H9 (cell line): ENCODE data around the gene SLC22A31. TPM values are rescaled to one million over a fixed set of nuclear protein-coding genes. Genes with fewer than 3 reads are reported as not detected.

Experiments used
- DNase-seq: peaks from one replicate; pipeline ENCODE4 v3.0.0-alpha.2; 2017
- H2AFZ ChIP-seq: one replicate; pipeline ENCODE4 v1.6.1; 2013; ENCODE audit warnings: mild to moderate bottlenecking, low read length, control low read depth, moderate library complexity
- H2AK5ac ChIP-seq: 2 replicates; pipeline ENCODE4 v1.6.1; 2013; ENCODE audit warnings: low read length, control low read depth, mixed read lengths; ENCODE audit not compliant: insufficient read length
- H2BK120ac ChIP-seq: one replicate; pipeline ENCODE4 v1.6.1; 2013; ENCODE audit warnings: low read depth, mild to moderate bottlenecking, low read length, control low read depth, inconsistent platforms; ENCODE audit not compliant: poor library complexity, severe bottlenecking
- H2BK12ac ChIP-seq: 2 replicates; pipeline ENCODE4 v1.6.1; 2013; ENCODE audit warnings: low read length, control low read depth, mixed read lengths, low read depth; ENCODE audit not compliant: insufficient read length
- H2BK15ac ChIP-seq: 2 replicates; pipeline ENCODE4 v1.6.1; 2013; ENCODE audit warnings: low read depth, low read length, control low read depth
- H2BK20ac ChIP-seq: one replicate; pipeline ENCODE4 v1.6.1; 2013; ENCODE audit warnings: low read depth, mild to moderate bottlenecking, low read length, control low read depth, inconsistent platforms; ENCODE audit not compliant: poor library complexity, severe bottlenecking
- H2BK5ac ChIP-seq: 2 replicates; pipeline ENCODE4 v1.6.1; 2013; ENCODE audit warnings: low read length, control low read depth, mixed read lengths; ENCODE audit not compliant: insufficient read length
- H3K14ac ChIP-seq: 2 replicates; pipeline ENCODE4 v1.6.1; 2013; ENCODE audit warnings: low read length, control low read depth; ENCODE audit not compliant: insufficient read depth
- H3K18ac ChIP-seq: 2 replicates; pipeline ENCODE4 v1.6.1; 2013; ENCODE audit warnings: low read depth, mild to moderate bottlenecking, mixed read lengths, low read length, control low read depth; ENCODE audit not compliant: insufficient read length
- H3K23ac ChIP-seq: 2 replicates; pipeline ENCODE4 v1.6.1; 2013; ENCODE audit warnings: low read length, control low read depth, mixed read lengths, low read depth; ENCODE audit not compliant: insufficient read length
- H3K23me2 ChIP-seq: 2 replicates; pipeline ENCODE4 v1.6.1; 2013; ENCODE audit warnings: low read depth, mild to moderate bottlenecking, mixed read lengths, low read length, control low read depth; ENCODE audit not compliant: insufficient read length, poor library complexity, severe bottlenecking
- H3K27ac ChIP-seq: 2 replicates; pipeline ENCODE4 v1.5.1; 2013; ENCODE audit warnings: low read length, control low read depth, mixed read lengths, low read depth; ENCODE audit not compliant: insufficient read length
- H3K27me3 ChIP-seq: 2 replicates; pipeline ENCODE4 v1.6.1; 2013; ENCODE audit warnings: low read length, control low read depth, inconsistent platforms; ENCODE audit not compliant: insufficient read depth
- H3K4ac ChIP-seq: 2 replicates; pipeline ENCODE4 v1.6.1; 2013; ENCODE audit warnings: low read depth, mild to moderate bottlenecking, control low read depth, inconsistent platforms, low read length, moderate library complexity
- H3K4me1 ChIP-seq: 2 replicates; pipeline ENCODE4 v1.6.1; 2013; ENCODE audit warnings: low read length, control low read depth, inconsistent platforms; ENCODE audit not compliant: insufficient read depth
- H3K4me2 ChIP-seq: 2 replicates; pipeline ENCODE4 v1.6.1; 2013; ENCODE audit warnings: low read length, control low read depth, mixed read lengths; ENCODE audit not compliant: insufficient read length, insufficient read depth
- H3K56ac ChIP-seq: 2 replicates; pipeline ENCODE4 v1.6.1; 2013; ENCODE audit warnings: low read depth, mild to moderate bottlenecking, mixed read lengths, low read length, control low read depth; ENCODE audit not compliant: insufficient read length
- H3K79me1 ChIP-seq: 2 replicates; pipeline ENCODE4 v1.6.1; 2013; ENCODE audit warnings: low read depth, mild to moderate bottlenecking, moderate library complexity, low read length, control low read depth, inconsistent platforms; ENCODE audit not compliant: insufficient read depth, poor library complexity, severe bottlenecking
- H3K79me2 ChIP-seq: 2 replicates; pipeline ENCODE4 v1.6.1; 2013; ENCODE audit warnings: low read length, control low read depth, inconsistent platforms; ENCODE audit not compliant: insufficient read depth
- H3K9ac ChIP-seq: 2 replicates; pipeline ENCODE4 v1.6.1; 2013; ENCODE audit warnings: low read length, control low read depth, mixed read lengths; ENCODE audit not compliant: insufficient read length; ENCODE audit errors: extremely low read depth
- H3K9me3 ChIP-seq: one replicate; pipeline ENCODE4 v1.6.1; 2013; ENCODE audit warnings: low read depth, low read length, inconsistent platforms; ENCODE audit not compliant: control insufficient read depth
- H3T11ph ChIP-seq: one replicate; pipeline ENCODE4 v1.6.1; 2013; ENCODE audit warnings: mild to moderate bottlenecking, low read length, control low read depth, inconsistent platforms
- H4K20me1 ChIP-seq: one replicate; pipeline ENCODE4 v1.6.1; 2013; ENCODE audit not compliant: control insufficient read depth, insufficient read length, insufficient read depth
- H4K5ac ChIP-seq: 2 replicates; pipeline ENCODE4 v1.6.1; 2013; ENCODE audit warnings: low read depth, mild to moderate bottlenecking, mixed read lengths, low read length, control low read depth; ENCODE audit not compliant: insufficient read length
- H4K8ac ChIP-seq: replicated peaks from 2 replicates; pipeline ENCODE4 v1.6.1; 2013; ENCODE audit warnings: low read length, control low read depth, mixed read lengths, low read depth; ENCODE audit not compliant: insufficient read length
- H4K91ac ChIP-seq: 2 replicates; pipeline ENCODE4 v1.6.1; 2013; ENCODE audit warnings: low read depth, mild to moderate bottlenecking, moderate library complexity, mixed read lengths, low read length, control low read depth; ENCODE audit not compliant: insufficient read length
- H3K27ac Mint-ChIP-seq, 3 experiments: 2 replicates in 2 of 3; 3 replicates in 1 of 3; pipeline ENCODE4 v1.8.0; 2020 to 2021; ENCODE audit warnings: mixed read lengths in 3 of 3, mild to moderate bottlenecking in 1 of 3, moderate library complexity in 1 of 3
- H3K27me3 Mint-ChIP-seq: 2 replicates; pipeline ENCODE4 v1.8.0; 2021; ENCODE audit warnings: low read depth, mild to moderate bottlenecking, moderate library complexity, mixed read lengths
- H3K36me3 Mint-ChIP-seq, 3 experiments: 2 replicates in 2 of 3; 3 replicates in 1 of 3; pipeline ENCODE4 v1.8.0; 2020 to 2021; ENCODE audit warnings: low read depth in 3 of 3, mixed read lengths in 3 of 3; ENCODE audit not compliant: insufficient read depth in 1 of 3
- H3K4me1 Mint-ChIP-seq, 2 experiments: 2 replicates each; pipeline ENCODE4 v1.8.0; 2020; ENCODE audit warnings: mixed read lengths in 2 of 2
- H3K4me3 Mint-ChIP-seq, 2 experiments: 2 replicates in 1 of 2; 3 replicates in 1 of 2; pipeline ENCODE4 v1.8.0; 2020 to 2021; ENCODE audit warnings: mild to moderate bottlenecking in 2 of 2, mixed read lengths in 2 of 2, moderate library complexity in 1 of 2
- H3K9me3 Mint-ChIP-seq, 2 experiments: 2 replicates in 1 of 2; 3 replicates in 1 of 2; pipeline ENCODE4 v1.8.0; 2020; ENCODE audit warnings: mild to moderate bottlenecking in 2 of 2, mixed read lengths in 2 of 2, moderate library complexity in 1 of 2
- CTCF ChIP-seq: fragments of 200-600 bp; sonication (generic); conservative IDR thresholded peaks from 3 replicates; pipeline ENCODE4 v1.8.0; 2021; ENCODE audit warnings: antibody characterized with exemption, mild to moderate bottlenecking
- WGBS: extraction: QIAGEN DNeasy Blood & Tissue Kit; methylation state at CpG from one replicate; pipeline ENCODE4 v1.1.7; 2013; ENCODE audit warnings: missing lambda C conversion rate, low lambda C conversion rate, mixed read lengths; ENCODE audit not compliant: insufficient read length; ENCODE audit errors: extremely low coverage; 5-methylcytosine and 5-hydroxymethylcytosine counted together
- total RNA-seq: library from RNA; stranded (reverse); gene quantifications from 2 replicates; pipeline ENCODE4 v1.2.1, GENCODE V29; 2021

SLC22A31 gene
- total RNA-seq, 1 experiment from 2014 or later = 7.7 TPM

- H3K4me1 ChIP-seq = no peaks in the 10 kb centered on the region
- no peaks in the 10 kb centered on the region for H3K79me2 ChIP-seq
- H3T11ph ChIP-seq = no peak overlapping the region
- H2AFZ ChIP-seq = no peak overlapping the region
- H3K4ac ChIP-seq = no peak overlapping the region
- peaks cover 2% of the 10 kb centered on the region; the same call in 1 of the 2 replicates for H3K27me3 Mint-ChIP-seq
- H3K4me2 ChIP-seq = peak overlapping the region; percentile 70
- no peak overlapping the region for H2BK5ac ChIP-seq
- H3K9ac ChIP-seq = peak overlapping the region; percentile 88
- no peak overlapping the region for H3K18ac ChIP-seq
- peaks cover 7 to 12% of the 10 kb centered on the region in 2 experiments for H3K4me1 Mint-ChIP-seq
- H3K36me3 Mint-ChIP-seq = peaks cover 0 to 9% (median 7%) of the 10 kb centered on the region in 3 experiments; a peak in 5 of 7 replicates
- no peak overlapping the region for H2BK15ac ChIP-seq
- no peak overlapping the region for H2BK12ac ChIP-seq
- H3K14ac ChIP-seq = no peak overlapping the region
- no peak overlapping the region for H2BK120ac ChIP-seq
- peaks cover 3% of the 10 kb centered on the region for H3K23me2 ChIP-seq
- H3K23ac ChIP-seq = no peak overlapping the region
- H3K4me3 Mint-ChIP-seq = peak overlapping the region; percentile 85 to 92
- H3K56ac ChIP-seq = no peak overlapping the region
- no CpG with 5 or more reads among the region's 11 CpGs for WGBS
- H3K27me3 ChIP-seq = no peaks in the 10 kb centered on the region
- no peak overlapping the region for H4K91ac ChIP-seq
- H4K20me1 ChIP-seq = no peaks in the 10 kb centered on the region
- H3K9me3 Mint-ChIP-seq = no peaks in the 10 kb centered on the region
- no peaks in the 10 kb centered on the region for H3K9me3 ChIP-seq
- peak overlapping the region; percentile 35 to 94 (median 93); a peak in 6 of 7 replicates for H3K27ac Mint-ChIP-seq
- H4K5ac ChIP-seq = no peak overlapping the region
- no peak overlapping the region for H4K8ac ChIP-seq
- no peak overlapping the region for H2BK20ac ChIP-seq
- no peak overlapping the region for H3K27ac ChIP-seq
- no peak overlapping the region for H2AK5ac ChIP-seq
- H3K79me1 ChIP-seq = no peaks in the 10 kb centered on the region
- TF ChIP-seq CTCF = no peak
- DNase-seq = no peak
Observed at GRCh38 chr16:89217138-89217387, 16.7 kb upstream of the SLC22A31 start.
